ENCODE results near the gene ARHGEF28. TPM values are rescaled to one million over a fixed set of nuclear protein-coding genes. Genes with fewer than 3 reads are reported as not detected.

Gene ARHGEF28
- total RNA-seq, 2 experiments from 2014 or later: not detected

DNA sequence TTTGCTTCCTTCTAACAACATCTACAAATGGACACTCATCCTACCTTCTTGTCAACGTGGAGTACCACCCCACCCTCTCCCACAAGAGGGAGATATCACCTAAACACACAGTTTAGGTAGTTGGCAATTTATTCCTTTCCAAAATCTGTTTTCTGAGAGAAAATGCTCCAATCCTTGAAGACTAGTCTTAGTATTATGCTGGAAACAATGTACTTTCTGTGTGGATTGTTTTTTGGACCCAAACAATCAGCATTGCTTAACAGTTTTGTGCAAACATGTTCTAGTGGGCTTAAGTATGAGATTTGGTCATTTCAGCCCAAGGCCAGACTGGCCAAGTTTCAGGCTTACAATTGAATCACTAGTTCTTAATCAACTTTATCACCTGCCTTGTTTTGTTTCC, 359.1 kb downstream of the ARHGEF28 start:
- Mint-ChIP-seq H3K36me3 (ENCODE audit: low read depth) (no peaks in the 10 kb centered on the region), H3K27ac (no peak overlapping the region), H3K4me3 (no peak overlapping the region), H3K9me3 (ENCODE audit: insufficient read depth) (no peaks in the 10 kb centered on the region), H3K27me3 (ENCODE audit: low read depth) (no peaks in the 10 kb centered on the region), H3K4me1 (ENCODE audit: low read depth) (no peaks in the 10 kb centered on the region)
- POLR2A ChIA-PET: no interaction called here
- CTCF ChIA-PET: interaction anchor here (0.7 kb wide), 1 partner anchor 52 kb away, joined by 3 read pairs; no protein-coding TSS in a partner anchor
- DNase-seq (no peak), ATAC-seq (no peak)

DNA sequence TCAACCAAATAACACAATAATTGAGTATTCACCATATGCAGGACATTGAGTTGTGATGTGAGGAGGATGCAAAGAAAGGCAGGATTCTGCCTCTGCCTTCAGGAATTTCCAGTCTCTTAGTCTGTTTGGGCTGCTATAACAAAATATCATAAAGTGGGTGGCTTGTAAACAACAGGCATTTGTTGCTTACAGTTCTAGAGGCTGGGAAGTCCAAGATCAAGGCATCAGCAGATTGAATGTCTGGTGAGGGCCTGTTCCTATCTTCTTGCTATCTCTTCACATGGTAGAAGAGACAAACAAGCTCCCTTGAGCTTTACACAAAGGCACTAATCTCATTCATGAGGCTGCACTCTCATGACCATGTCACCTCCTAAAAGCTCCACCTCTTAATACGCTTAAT, 360.7 kb downstream of the ARHGEF28 start:
- ATAC-seq (no peak), DNase-seq (no peak)
- H3K27me3 Mint-ChIP-seq (ENCODE audit: low read depth): no peaks in the 10 kb centered on the region
- CTCF ChIA-PET: no interaction called here
- POLR2A ChIA-PET: no interaction called here
- no peak overlapping the region for H3K4me3 Mint-ChIP-seq
- no peaks in the 10 kb centered on the region for H3K36me3 Mint-ChIP-seq (ENCODE audit: low read depth)
- no peak overlapping the region for H3K27ac Mint-ChIP-seq
- H3K4me1 Mint-ChIP-seq (ENCODE audit: low read depth): no peaks in the 10 kb centered on the region
- no peaks in the 10 kb centered on the region for H3K9me3 Mint-ChIP-seq (ENCODE audit: insufficient read depth)

DNA sequence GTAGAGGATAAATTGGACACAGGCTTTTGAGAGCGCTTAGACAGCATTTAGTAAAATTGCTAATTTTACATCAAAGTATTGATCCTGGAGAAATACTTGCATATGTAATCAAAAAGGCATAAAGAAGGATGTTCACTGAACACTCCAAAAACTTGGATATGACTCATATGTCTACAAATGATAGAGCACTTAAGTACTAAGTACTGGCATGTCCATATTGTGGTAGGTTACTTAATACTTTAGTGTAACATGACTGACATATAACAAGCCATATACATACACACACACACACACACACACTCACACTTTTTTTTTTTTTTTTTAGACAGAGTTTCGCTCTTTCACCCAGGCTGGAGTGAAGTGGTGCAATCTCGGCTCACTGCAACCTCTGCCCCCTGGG, 361.9 kb downstream of the ARHGEF28 start:
- ATAC-seq: no peak
- H3K4me1 Mint-ChIP-seq (ENCODE audit: low read depth): no peaks in the 10 kb centered on the region
- DNase-seq: no peak
- ChIA-PET POLR2A (no interaction called here), CTCF (no interaction called here)
- no peak overlapping the region for H3K27ac Mint-ChIP-seq
- no peak overlapping the region for H3K4me3 Mint-ChIP-seq
- no peaks in the 10 kb centered on the region for H3K27me3 Mint-ChIP-seq (ENCODE audit: low read depth)
- peaks cover 4% of the 10 kb centered on the region for H3K9me3 Mint-ChIP-seq (ENCODE audit: insufficient read depth)
- no peaks in the 10 kb centered on the region for H3K36me3 Mint-ChIP-seq (ENCODE audit: low read depth)

DNA sequence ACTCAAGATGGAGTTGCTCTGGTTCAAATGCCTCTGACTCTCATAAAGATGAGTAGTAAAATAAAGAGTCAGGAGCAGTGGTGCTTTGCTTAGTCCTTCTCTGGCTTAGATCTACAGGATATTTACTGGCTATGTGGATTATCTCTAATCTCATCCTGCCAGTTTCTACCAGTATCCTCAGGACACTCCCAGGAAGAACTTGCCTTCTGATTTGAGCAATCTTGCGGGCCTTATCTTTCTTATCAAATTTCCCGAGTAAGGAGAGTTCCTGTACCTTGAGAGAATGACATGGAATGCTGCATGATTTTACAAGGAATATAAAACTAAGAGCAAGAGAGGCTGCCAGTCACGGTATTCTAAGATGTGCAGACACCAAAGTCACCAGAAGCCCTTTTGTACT, 364.0 kb downstream of the ARHGEF28 start:
- Mint-ChIP-seq H3K4me1 (ENCODE audit: low read depth) (no peaks in the 10 kb centered on the region), H3K27ac (no peak overlapping the region), H3K4me3 (no peak overlapping the region), H3K36me3 (ENCODE audit: low read depth) (no peaks in the 10 kb centered on the region), H3K9me3 (ENCODE audit: insufficient read depth) (peaks cover 4% of the 10 kb centered on the region), H3K27me3 (ENCODE audit: low read depth) (no peaks in the 10 kb centered on the region)
- DNase-seq: no peak
- no peak for ATAC-seq
- POLR2A ChIA-PET: no interaction called here
- CTCF ChIA-PET: no interaction called here

Other genes starting within 250 kb of the ARHGEF28 start
- gene FOXD1, start 177.4 kb upstream of the ARHGEF28 start, total RNA-seq: under 1 TPM in 1 of 2 experiments, not detected in 1; 0.13 TPM
- 100 to 1,000 TPM; 737 to 768 TPM for gene BTF3, start 127.8 kb upstream of the ARHGEF28 start, total RNA-seq
- gene ANKRA2, start 60.6 kb upstream of the ARHGEF28 start, total RNA-seq: 10 to 100 TPM; 12.4 to 13.4 TPM
- 10 to 100 TPM; 22.9 to 23.8 TPM for gene UTP15, start 60.5 kb upstream of the ARHGEF28 start, total RNA-seq

Data from activated CD8-positive, alpha-beta T cell treated with anti-CD3 and anti-CD28 coated beads, Interleukin-2, amount 10 ng/mL, durations not matched to agents 7 days and 5 days (primary cell).